Subcutaneous preadipocyte (primary cell): ENCODE measurements around the gene TNFSF8. TPM values are rescaled to one million over a fixed set of nuclear protein-coding genes. Genes with fewer than 3 reads are reported as not detected.

ENCODE experiments used
- total RNA-seq: library from RNA; depleted of rRNA; stranded (reverse); fragments of >200 nt; gene quantifications from 2 replicates; pipeline ENCODE4 v1.2.3, GENCODE V29; 2012

TNFSF8 gene, protein sequence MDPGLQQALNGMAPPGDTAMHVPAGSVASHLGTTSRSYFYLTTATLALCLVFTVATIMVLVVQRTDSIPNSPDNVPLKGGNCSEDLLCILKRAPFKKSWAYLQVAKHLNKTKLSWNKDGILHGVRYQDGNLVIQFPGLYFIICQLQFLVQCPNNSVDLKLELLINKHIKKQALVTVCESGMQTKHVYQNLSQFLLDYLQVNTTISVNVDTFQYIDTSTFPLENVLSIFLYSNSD
- total RNA-seq, result not detected in 2 replicates

DNA sequence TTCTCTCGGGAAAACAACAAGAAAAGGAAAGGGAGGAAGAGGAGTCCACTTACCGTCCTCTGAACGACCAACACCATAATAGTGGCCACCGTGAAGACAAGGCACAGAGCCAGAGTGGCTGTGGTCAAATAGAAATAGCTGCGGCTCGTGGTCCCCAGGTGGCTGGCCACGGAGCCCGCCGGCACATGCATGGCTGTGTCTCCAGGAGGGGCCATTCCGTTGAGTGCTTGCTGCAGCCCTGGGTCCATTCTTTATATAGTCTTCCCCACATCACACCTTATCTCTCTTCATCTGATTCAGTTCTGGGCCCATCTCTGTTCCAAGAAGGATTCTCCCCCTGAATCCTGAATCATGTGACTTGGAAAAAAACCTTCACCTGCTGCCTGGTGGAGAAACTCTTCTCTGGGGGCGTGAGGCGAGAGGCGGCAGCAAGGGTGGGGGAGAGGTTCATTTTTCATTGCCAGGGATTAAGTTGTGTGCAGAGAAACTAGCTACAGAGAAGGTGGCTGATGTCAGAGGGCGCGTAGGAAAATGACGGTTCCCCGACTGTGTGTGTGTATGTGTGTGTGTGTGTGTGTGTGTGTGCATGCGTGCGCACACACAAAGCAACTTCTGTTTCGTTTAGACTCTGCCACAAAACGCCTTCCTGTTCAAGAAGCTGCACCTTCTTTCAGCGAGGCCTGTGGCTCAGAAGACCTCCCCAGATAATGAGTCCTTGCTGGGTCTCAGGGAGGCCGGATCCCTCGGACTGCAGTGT, at the start of gene TNFSF8:
TSS of gene TNFSF8 (minus strand) at position 536 of the 757 bp plus-strand sequence. CDS start at position 248, 288 bp downstream.

Other genes with a start within 250 kb of the TNFSF8 start
- gene TEX48, start 248.4 kb downstream of the TNFSF8 start, total RNA-seq, result not detected in 2 replicates
- under 0.01 and 0.20 TPM in 2 replicates for gene TNFSF15, start 124.6 kb downstream of the TNFSF8 start, total RNA-seq
- gene TNC, start 187.6 kb upstream of the TNFSF8 start, total RNA-seq, result 56.6 and 93.6 TPM in 2 replicates